SJSA1 (cell line): ENCODE results near the gene TBCD. TPM values are rescaled to one million over a fixed set of nuclear protein-coding genes. Genes with fewer than 3 reads are reported as not detected.

Experiments
- DNase-seq, 2 experiments: peaks; one replicate each; pipeline ENCODE4 v3.0.0-alpha.2; 2015 to 2020; ENCODE audit warnings: low spot score in 2 of 2, low read depth in 1 of 2
- H3K27ac ChIP-seq: fragments of 250-450 bp; sonication (Bioruptor Pico); 2 replicates; pipeline ENCODE4 v1.5.1; 2020; ENCODE audit warnings: mild to moderate bottlenecking, moderate library complexity
- H3K27me3 ChIP-seq: fragments of 250-450 bp; sonication (Bioruptor Pico); replicated peaks from 2 replicates; pipeline ENCODE4 v1.5.1; 2020; ENCODE audit warnings: mild to moderate bottlenecking, moderate library complexity
- H3K36me3 ChIP-seq: fragments of 250-450 bp; sonication (Bioruptor Pico); 2 replicates; pipeline ENCODE4 v1.5.1; 2020; ENCODE audit warnings: mild to moderate bottlenecking
- H3K4me1 ChIP-seq: fragments of 250-450 bp; sonication (Bioruptor Pico); replicated peaks from 2 replicates; pipeline ENCODE4 v1.6.1; 2021; ENCODE audit warnings: mild to moderate bottlenecking
- H3K4me3 ChIP-seq: fragments of 250-450 bp; sonication (Bioruptor Pico); 2 replicates; pipeline ENCODE4 v1.5.1; 2020; ENCODE audit warnings: mild to moderate bottlenecking
- H3K9me3 ChIP-seq: fragments of 250-450 bp; sonication (Bioruptor Pico); replicated peaks from 2 replicates; pipeline ENCODE4 v1.5.1; 2020; ENCODE audit warnings: mild to moderate bottlenecking
- total RNA-seq: library from RNA; depleted of rRNA; stranded (reverse); fragments of >200 nt; shearing (Covaris generic); gene quantifications from 2 replicates; pipeline ENCODE4 v1.2.3, GENCODE V29; 2014

TBCD gene
- total RNA-seq, 1 experiment from 2014 or later = 39.4 TPM

DNA sequence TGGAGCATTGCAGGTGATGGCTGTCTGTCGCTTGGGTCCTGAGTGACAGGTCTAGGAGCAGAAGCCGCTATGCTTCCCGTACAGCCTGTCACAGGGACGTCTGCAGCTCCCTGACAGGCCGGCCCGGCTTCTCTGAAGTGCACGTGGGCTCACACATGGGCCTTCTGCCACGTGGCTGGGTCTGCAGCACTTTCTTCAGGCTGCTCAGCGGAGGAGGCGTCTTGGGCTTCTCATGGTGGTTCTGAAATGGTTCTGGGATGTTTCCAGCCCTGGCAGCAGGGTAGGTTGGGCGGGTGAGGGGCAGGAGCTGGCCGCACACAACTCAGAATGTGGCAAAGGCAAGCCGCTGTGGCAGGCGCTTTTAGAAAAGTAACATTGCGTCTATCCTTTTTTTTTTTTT lies 168.3 kb downstream of the TBCD start:
- H3K9me3 ChIP-seq = no peaks in the 10 kb centered on the region
- H3K27me3 ChIP-seq = no peaks in the 10 kb centered on the region
- peaks cover 20% of the 10 kb centered on the region for H3K36me3 ChIP-seq
- H3K4me1 ChIP-seq = no peaks in the 10 kb centered on the region
- H3K27ac ChIP-seq = no peak overlapping the region
- no peak for DNase-seq
- H3K4me3 ChIP-seq = no peak overlapping the region

- H3K27me3 ChIP-seq = no peaks in the 10 kb centered on the region
- peaks cover 22% of the 10 kb centered on the region for H3K36me3 ChIP-seq
- H3K4me3 ChIP-seq = no peak overlapping the region
- H3K9me3 ChIP-seq = no peaks in the 10 kb centered on the region
- no peak for DNase-seq
- H3K4me1 ChIP-seq = no peaks in the 10 kb centered on the region
- H3K27ac ChIP-seq = no peak overlapping the region
Observed at GRCh38 chr17:82920715-82921114, 168.8 kb downstream of the TBCD start.

DNA sequence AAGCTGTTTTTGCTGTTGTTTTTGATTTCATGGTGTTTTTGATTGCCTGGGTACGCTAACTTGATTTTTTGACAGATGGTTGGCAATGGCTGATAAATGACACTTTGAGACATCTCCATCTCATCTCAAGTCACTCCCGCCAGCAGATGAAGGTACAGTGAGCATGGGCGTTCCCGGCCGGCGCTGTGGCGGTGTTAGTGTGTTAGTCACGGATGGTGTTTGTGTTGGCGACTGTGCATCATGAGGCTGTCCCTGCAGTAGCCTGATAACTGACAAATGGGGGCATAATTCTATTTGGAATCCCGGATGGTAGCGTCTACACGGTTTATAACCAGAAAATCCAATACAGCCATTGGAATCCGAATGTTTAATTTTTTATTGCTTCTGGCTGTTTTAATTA lies 169.6 kb downstream of the TBCD start:
- Histone ChIP-seq H3K27me3 (no peaks in the 10 kb centered on the region), H3K4me3 (no peak overlapping the region), H3K4me1 (no peaks in the 10 kb centered on the region), H3K27ac (no peak overlapping the region), H3K36me3 (peaks cover 25% of the 10 kb centered on the region), H3K9me3 (no peaks in the 10 kb centered on the region)
- DNase-seq = no peak

DNA sequence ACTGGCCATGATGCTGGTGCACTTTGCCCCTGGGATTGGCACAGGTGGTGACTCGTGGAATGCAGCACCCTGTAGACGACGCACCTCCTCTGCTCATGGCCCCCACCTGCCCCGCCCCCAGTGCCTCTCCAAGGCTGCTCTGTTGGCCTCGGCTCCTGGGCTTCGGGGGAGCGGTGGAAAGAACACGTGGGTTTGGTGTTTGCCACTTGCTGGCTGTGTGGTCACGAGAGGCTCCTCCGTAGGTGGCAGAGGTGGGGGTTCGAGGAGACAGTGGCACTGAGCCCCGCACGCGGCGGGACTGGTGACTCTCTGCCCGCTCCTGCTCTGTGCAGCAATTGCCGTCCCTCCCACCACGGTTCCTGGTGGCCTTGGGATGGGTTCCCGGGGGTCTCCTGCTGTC lies 170.8 kb downstream of the TBCD start:
- Histone ChIP-seq H3K4me3 (no peak overlapping the region), H3K27ac (no peak overlapping the region), H3K9me3 (no peaks in the 10 kb centered on the region), H3K4me1 (no peaks in the 10 kb centered on the region), H3K36me3 (peaks cover 38% of the 10 kb centered on the region), H3K27me3 (no peaks in the 10 kb centered on the region)
- no peak for DNase-seq

- peaks cover 42% of the 10 kb centered on the region for H3K36me3 ChIP-seq
- H3K27me3 ChIP-seq = no peaks in the 10 kb centered on the region
- H3K4me3 ChIP-seq = no peak overlapping the region
- H3K9me3 ChIP-seq = no peaks in the 10 kb centered on the region
- H3K27ac ChIP-seq = no peak overlapping the region
- no peaks in the 10 kb centered on the region for H3K4me1 ChIP-seq
- no peak for DNase-seq
Observed at GRCh38 chr17:82923366-82924113, 171.7 kb downstream of the TBCD start.

DNA sequence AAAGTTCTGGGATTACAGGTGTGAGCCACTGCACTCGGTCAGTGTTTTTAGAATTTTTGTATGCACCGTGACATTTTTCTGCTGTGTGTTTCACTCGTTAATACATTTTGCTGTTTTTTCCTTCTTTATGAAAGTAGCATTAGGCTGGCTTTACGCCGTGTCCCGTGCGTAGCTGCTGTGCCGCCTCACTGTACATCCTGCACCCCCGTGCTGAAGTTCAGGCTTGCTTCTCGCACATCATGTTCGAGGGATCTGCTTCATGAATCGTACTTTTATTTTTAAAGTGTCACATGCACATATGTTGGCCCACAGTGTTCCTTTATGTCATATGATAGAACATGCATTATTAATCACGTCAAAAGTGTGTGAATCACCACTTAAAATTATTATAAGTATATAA lies 172.3 kb downstream of the TBCD start:
- Histone ChIP-seq H3K27ac (no peak overlapping the region), H3K4me1 (no peaks in the 10 kb centered on the region), H3K9me3 (no peaks in the 10 kb centered on the region), H3K36me3 (peaks cover 48% of the 10 kb centered on the region), H3K4me3 (no peak overlapping the region), H3K27me3 (no peaks in the 10 kb centered on the region)
- no peak for DNase-seq

DNA sequence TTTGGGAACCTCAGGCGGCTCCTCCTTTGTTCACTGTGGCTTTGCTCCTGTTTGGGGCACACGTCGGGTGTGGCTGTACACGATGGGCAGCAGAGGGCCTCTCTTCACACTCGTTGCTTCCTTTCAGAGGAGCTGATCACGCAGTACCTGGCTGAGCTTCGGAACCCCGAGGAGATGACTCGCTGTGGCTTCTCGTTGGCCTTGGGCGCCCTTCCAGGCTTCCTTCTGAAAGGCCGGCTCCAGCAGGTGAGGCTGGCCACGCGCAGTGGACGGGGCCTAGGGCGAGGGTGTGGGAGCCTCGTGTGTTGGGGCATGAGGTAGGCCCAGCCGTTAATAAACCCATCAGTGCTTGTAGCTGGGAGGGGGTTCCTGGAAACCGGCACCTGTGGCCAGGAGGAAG lies 172.9 kb downstream of the TBCD start:
- Histone ChIP-seq H3K4me1 (no peaks in the 10 kb centered on the region), H3K27me3 (no peaks in the 10 kb centered on the region), H3K36me3 (peaks cover 52% of the 10 kb centered on the region), H3K9me3 (no peaks in the 10 kb centered on the region), H3K27ac (no peak overlapping the region), H3K4me3 (no peak overlapping the region)
- no peak for DNase-seq

DNA sequence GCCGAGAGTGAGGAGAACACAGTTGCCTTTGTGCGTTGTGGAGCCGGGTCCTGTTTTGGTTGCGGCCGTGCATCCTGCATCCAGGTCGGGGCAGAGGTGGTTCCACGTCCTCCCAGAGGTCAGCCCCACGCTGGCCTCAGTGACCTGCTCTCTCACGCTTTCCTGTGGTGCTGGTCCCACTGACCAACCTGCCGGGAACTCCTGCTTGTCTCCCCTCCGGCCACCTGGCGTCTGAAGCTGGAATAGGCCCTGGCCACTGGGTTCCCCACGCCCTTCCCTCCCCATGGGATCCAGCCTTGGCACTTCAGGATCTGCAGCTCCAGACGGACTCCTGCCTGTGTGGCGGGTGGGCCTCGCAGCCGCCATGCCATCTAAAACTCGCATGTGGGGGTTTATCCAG lies 173.5 kb downstream of the TBCD start:
- Histone ChIP-seq H3K27ac (no peak overlapping the region), H3K27me3 (no peaks in the 10 kb centered on the region), H3K36me3 (peaks cover 56% of the 10 kb centered on the region), H3K4me1 (no peaks in the 10 kb centered on the region), H3K4me3 (no peak overlapping the region), H3K9me3 (no peaks in the 10 kb centered on the region)
- no peak for DNase-seq

- Histone ChIP-seq H3K27me3 (no peaks in the 10 kb centered on the region), H3K36me3 (peaks cover 63% of the 10 kb centered on the region), H3K4me3 (no peak overlapping the region), H3K27ac (no peak overlapping the region), H3K9me3 (no peaks in the 10 kb centered on the region), H3K4me1 (peaks cover 2% of the 10 kb centered on the region)
- no peak for DNase-seq
Observed at GRCh38 chr17:82926081-82926480, 174.2 kb downstream of the TBCD start.

DNA sequence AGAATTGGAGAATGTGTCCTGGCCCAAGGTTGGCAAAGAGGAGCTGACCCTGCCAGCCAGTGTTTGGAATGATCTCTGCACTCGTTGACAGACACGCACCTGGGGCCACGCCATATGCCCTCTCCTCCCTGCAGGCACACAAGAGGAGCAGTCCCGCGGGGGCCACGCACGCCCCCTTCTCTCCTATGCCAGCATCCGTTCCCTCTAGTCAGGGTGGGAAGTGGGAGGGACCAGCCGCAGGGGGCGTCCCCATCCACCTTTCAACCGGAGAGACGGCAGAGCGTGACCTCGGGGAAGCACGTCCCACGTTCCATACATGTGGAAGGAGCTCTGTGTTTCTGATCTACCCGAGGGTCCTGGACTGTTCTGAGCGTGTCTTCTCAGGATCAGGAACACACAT lies 174.9 kb downstream of the TBCD start:
- Histone ChIP-seq H3K4me3 (no peak overlapping the region), H3K27ac (no peak overlapping the region), H3K27me3 (no peaks in the 10 kb centered on the region), H3K36me3 (peaks cover 68% of the 10 kb centered on the region), H3K4me1 (peaks cover 9% of the 10 kb centered on the region), H3K9me3 (no peaks in the 10 kb centered on the region)
- DNase-seq = no peak

DNA sequence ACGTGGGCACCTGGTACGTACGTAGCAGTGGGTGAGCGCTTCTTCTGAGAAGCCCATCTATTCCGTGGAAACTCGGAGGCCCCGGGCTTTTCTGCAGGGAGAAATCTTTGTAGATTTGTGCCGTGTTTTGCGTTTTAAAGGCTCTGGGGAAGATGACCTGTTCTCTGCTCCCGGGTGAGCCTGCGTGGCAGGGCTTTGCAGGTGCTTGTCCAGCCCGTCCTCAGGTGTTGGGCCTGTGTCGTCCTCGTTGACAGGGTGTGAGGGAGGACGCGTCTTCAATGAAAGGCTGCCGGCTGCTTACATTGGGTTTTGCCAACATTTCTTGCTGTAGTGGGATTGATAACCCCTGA lies 175.4 kb downstream of the TBCD start:
- Histone ChIP-seq H3K36me3 (peaks cover 69% of the 10 kb centered on the region), H3K9me3 (no peaks in the 10 kb centered on the region), H3K4me1 (peaks cover 12% of the 10 kb centered on the region)

DNA sequence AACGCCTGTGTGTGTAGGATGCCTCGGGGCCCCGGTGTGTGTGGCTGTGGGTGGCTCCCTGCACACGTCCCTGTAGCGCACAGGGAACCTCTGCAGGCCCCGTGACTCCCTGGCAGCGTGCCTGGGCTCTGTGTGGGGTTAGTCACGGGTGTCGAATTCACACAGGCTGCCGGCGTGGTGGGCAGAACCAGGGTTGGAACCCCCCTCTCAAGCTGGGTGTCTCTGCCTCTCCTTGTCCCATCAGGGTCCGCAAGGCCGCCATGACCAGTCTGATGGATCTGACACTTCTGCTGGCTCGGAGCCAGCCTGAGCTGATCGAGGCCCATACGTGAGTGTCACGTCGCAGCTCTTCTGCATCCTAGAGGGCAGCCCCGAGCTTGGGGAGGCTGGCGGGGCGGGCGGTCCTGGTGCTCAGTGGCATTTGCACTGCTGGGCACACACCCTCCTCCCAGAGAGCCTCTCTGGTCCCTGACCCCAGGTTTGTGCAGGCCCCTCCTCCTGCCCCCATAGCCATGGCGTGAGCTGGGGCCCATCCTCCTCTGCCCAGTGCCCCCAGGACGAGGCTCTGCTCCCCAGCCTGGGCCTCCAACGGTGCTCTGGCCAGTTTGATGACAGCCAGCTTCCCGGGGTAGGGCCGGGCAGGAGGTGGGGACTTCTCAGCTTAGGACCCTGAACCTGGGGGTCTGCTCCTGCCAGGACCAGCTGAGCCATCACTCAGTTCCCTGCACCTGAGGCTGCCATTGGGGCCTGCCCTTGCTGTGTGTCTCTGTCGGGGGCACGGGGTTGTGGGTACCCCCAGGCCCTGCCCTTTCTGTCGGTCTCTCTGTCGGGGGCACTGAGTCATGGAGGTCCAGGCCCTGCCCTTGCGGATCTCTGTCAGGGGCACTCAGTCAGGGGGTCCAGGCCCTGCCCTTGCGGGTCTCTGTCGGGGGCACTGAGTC lies 176.1 kb downstream of the TBCD start:
- Histone ChIP-seq H3K9me3 (no peaks in the 10 kb centered on the region), H3K4me3 (no peak overlapping the region), H3K36me3 (peaks cover 75% of the 10 kb centered on the region), H3K27me3 (no peaks in the 10 kb centered on the region), H3K27ac (no peak overlapping the region), H3K4me1 (peaks cover 12% of the 10 kb centered on the region)
- DNase-seq = no peak

More for the DNA sequence above, 175.4 kb downstream of the TBCD start:
- no peak overlapping the region for H3K4me3 ChIP-seq
- no peaks in the 10 kb centered on the region for H3K27me3 ChIP-seq
- no peak overlapping the region for H3K27ac ChIP-seq
- no peak for DNase-seq

DNA sequence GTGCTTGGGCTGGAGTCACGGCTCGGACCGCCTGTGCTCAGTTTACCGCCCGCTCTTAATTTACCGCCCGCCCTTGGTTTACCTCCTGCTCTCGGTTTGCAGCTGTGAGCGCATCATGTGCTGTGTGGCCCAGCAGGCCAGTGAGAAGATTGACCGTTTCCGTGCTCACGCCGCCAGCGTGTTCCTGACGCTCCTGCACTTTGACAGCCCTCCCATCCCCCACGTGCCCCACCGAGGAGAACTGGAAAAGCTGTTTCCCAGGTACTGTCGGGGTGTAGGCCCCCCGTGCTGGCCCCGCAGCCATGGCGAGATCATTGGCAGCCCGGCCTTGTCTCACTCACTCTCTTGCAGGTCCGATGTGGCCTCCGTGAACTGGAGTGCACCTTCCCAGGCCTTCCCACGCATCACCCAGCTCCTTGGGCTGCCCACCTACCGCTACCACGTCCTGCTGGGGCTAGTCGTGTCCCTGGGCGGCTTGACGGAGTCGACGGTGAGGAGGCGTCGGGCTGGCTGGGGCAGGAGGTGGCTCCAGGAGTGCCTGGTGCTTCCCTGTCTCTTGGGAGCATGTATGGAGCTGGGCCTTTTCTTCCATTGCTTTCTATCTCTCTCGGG lies 177.3 kb downstream of the TBCD start:
- H3K4me3 ChIP-seq = no peak overlapping the region
- DNase-seq = no peak
- H3K27me3 ChIP-seq = no peaks in the 10 kb centered on the region
- H3K27ac ChIP-seq = no peak overlapping the region
- H3K4me1 ChIP-seq = peaks cover 12% of the 10 kb centered on the region
- peaks cover 87% of the 10 kb centered on the region for H3K36me3 ChIP-seq
- H3K9me3 ChIP-seq = no peaks in the 10 kb centered on the region

GRCh38 chr17:82929676-82930042 lies 177.8 kb downstream of the TBCD start:
- H3K36me3 ChIP-seq = peaks cover 86% of the 10 kb centered on the region
- DNase-seq = no peak
- H3K9me3 ChIP-seq = no peaks in the 10 kb centered on the region
- H3K4me1 ChIP-seq = peaks cover 12% of the 10 kb centered on the region
- no peak overlapping the region for H3K4me3 ChIP-seq
- H3K27ac ChIP-seq = no peak overlapping the region
- no peaks in the 10 kb centered on the region for H3K27me3 ChIP-seq
